NCI-H1417 treated with DMSO at 0.1 percent for 48 hours (cell line): ENCODE data around the gene CSF1.
A peak's percentile ranks its signal among the peaks of the same experiment; 100 is the strongest.
"Not testable (repeated sequence)": the region's sequence is repeated elsewhere in the genome, so short reads cannot be mapped to it uniquely, and the experiment has no call there.

ENCODE experiments used
- DNase-seq: peaks from one replicate; lab custom pipeline; 2025; lab: John Stamatoyannopoulos, UW

CSF1 gene

GRCh38 chr1:109944541-109944940, 33.9 kb downstream of the CSF1 start:
- DNase-seq: no peak

GRCh38 chr1:109946511-109946910, 35.9 kb downstream of the CSF1 start:
- no peak for DNase-seq

GRCh38 chr1:109947582-109948284, 37.1 kb downstream of the CSF1 start:
- DNase-seq: no peak

- no peak for DNase-seq
Observed at GRCh38 chr1:109948285-109948630, 37.6 kb downstream of the CSF1 start.

GRCh38 chr1:109950038-109950437, 39.4 kb downstream of the CSF1 start:
- no peak for DNase-seq

- no peak for DNase-seq
Observed at GRCh38 chr1:109950509-109950908, 39.9 kb downstream of the CSF1 start.

- not testable (repeated sequence) for DNase-seq
Observed at GRCh38 chr1:109951501-109951900, 40.9 kb downstream of the CSF1 start.

- DNase-seq: no peak
Observed at GRCh38 chr1:109954041-109954512, 43.4 kb downstream of the CSF1 start.

- DNase-seq: no peak
Observed at GRCh38 chr1:109959632-109959973, 49.0 kb downstream of the CSF1 start.

- DNase-seq: peak; percentile 92
Observed at GRCh38 chr1:109959974-109960744, 49.5 kb downstream of the CSF1 start.

GRCh38 chr1:109960745-109961094, 50.1 kb downstream of the CSF1 start:
- no peak for DNase-seq

- no peak for DNase-seq
Observed at GRCh38 chr1:109963864-109964263, 53.2 kb downstream of the CSF1 start.

- DNase-seq: no peak
Observed at GRCh38 chr1:109969146-109969829, 58.6 kb downstream of the CSF1 start.

GRCh38 chr1:109969907-109970306, 59.3 kb downstream of the CSF1 start:
- no peak for DNase-seq

- no peak for DNase-seq
Observed at GRCh38 chr1:109971559-109971958, 60.9 kb downstream of the CSF1 start.

GRCh38 chr1:109974191-109974590, 63.5 kb downstream of the CSF1 start:
- no peak for DNase-seq

- DNase-seq: no peak
Observed at GRCh38 chr1:109975718-109976117, 65.1 kb downstream of the CSF1 start.

GRCh38 chr1:109976762-109977161, 66.1 kb downstream of the CSF1 start:
- DNase-seq: no peak

GRCh38 chr1:109977225-109977624, 66.6 kb downstream of the CSF1 start:
- DNase-seq: no peak

- no peak for DNase-seq
Observed at GRCh38 chr1:109977657-109978378, 67.2 kb downstream of the CSF1 start.

GRCh38 chr1:109978761-109979488, 68.3 kb downstream of the CSF1 start:
- DNase-seq: no peak
